IMR-90 (cell line): Measurements from ENCODE around the gene POFUT1. TPM values are rescaled to one million over a fixed set of nuclear protein-coding genes. Genes with fewer than 3 reads are reported as not detected.

Experiments
- ATAC-seq: fragments of 200-7000 bp; cut with Tn5 transposase; 2 replicates; pipeline ENCODE4 v1.9.1; 2020; ENCODE audit warnings: low read depth, mild to moderate bottlenecking, moderate library complexity
- BruUV-seq: library from RNA; stranded (reverse); fragments of 400-500 nt; replicated peaks from 2 replicates; lab custom pipeline; 2021; lab: Mats Ljungman, UMichigan
- CTCF ChIA-PET: fragments of 300-600 bp; formaldehyde crosslinking; extraction: SDS; loops from one replicate; lab custom pipeline; 2021; ENCODE audit warnings: antibody characterized with exemption; lab: Yijun Ruan, JAX
- POLR2A ChIA-PET: fragments of 300-600 bp; sonication (Branson Sonifier 250); formaldehyde crosslinking; loops from one replicate; lab custom pipeline; 2022; ENCODE audit warnings: antibody characterized with exemption; ENCODE audit not compliant: unreplicated experiment; lab: Charles Lee
- DNase-seq: peaks from one replicate; pipeline ENCODE4 v3.0.0; 2013
- H2AFZ ChIP-seq: replicated peaks from 2 replicates; pipeline ENCODE3; 2013; ENCODE audit warnings: low read length, mild to moderate bottlenecking; ENCODE audit not compliant: poor library complexity
- H2AK5ac ChIP-seq: 2 replicates; pipeline ENCODE4 v1.6.1; 2013; ENCODE audit warnings: low read depth, low read length, inconsistent platforms
- H2AK9ac ChIP-seq: replicated peaks from 2 replicates; pipeline ENCODE3; 2013; ENCODE audit warnings: mild to moderate bottlenecking, low read depth, low read length, moderate library complexity; ENCODE audit not compliant: poor library complexity
- H2BK120ac ChIP-seq: 2 replicates; pipeline ENCODE4 v1.6.1; 2013; ENCODE audit warnings: low read depth, low read length, inconsistent platforms
- H2BK15ac ChIP-seq: 3 replicates; pipeline ENCODE4 v1.6.1; 2013; ENCODE audit warnings: low read depth, low read length, inconsistent platforms
- H2BK20ac ChIP-seq: 2 replicates; pipeline ENCODE4 v1.6.1; 2013; ENCODE audit warnings: low read depth, mild to moderate bottlenecking, inconsistent platforms, low read length, moderate library complexity
- H2BK5ac ChIP-seq: 2 replicates; pipeline ENCODE4 v1.6.1; 2013; ENCODE audit warnings: mild to moderate bottlenecking, low read depth, low read length, inconsistent platforms; ENCODE audit not compliant: poor library complexity, severe bottlenecking
- H3K14ac ChIP-seq: replicated peaks from 2 replicates; pipeline ENCODE4 v1.6.1; 2013; ENCODE audit warnings: low read depth, low read length, inconsistent platforms
- H3K18ac ChIP-seq: 2 replicates; pipeline ENCODE4 v1.6.1; 2013; ENCODE audit warnings: low read depth, low read length, control low read depth
- H3K23ac ChIP-seq: 2 replicates; pipeline ENCODE4 v1.6.1; 2013; ENCODE audit warnings: low read depth, low read length, inconsistent platforms
- H3K27ac ChIP-seq: 2 replicates; pipeline ENCODE4 v1.5.1; 2013; ENCODE audit warnings: mild to moderate bottlenecking, control low read depth, low read length; ENCODE audit not compliant: insufficient read depth
- H3K27me3 ChIP-seq: 2 replicates; pipeline ENCODE4 v1.6.1; 2013; ENCODE audit warnings: low read length; ENCODE audit not compliant: control insufficient read depth, insufficient read depth
- H3K36me3 ChIP-seq: 2 replicates; pipeline ENCODE4 v1.6.1; 2013; ENCODE audit warnings: low read length, mixed read lengths; ENCODE audit not compliant: control insufficient read depth, insufficient read depth
- H3K4ac ChIP-seq: 2 replicates; pipeline ENCODE4 v1.6.1; 2013; ENCODE audit warnings: low read depth, low read length, inconsistent platforms
- H3K4me1 ChIP-seq: 2 replicates; pipeline ENCODE4 v1.6.1; 2013; ENCODE audit warnings: low read length, mixed read lengths; ENCODE audit not compliant: control insufficient read depth, insufficient read depth
- H3K4me2 ChIP-seq: 2 replicates; pipeline ENCODE4 v1.6.1; 2013; ENCODE audit warnings: low read depth, mild to moderate bottlenecking, control low read depth, low read length, moderate library complexity
- H3K4me3 ChIP-seq: 2 replicates; pipeline ENCODE4 v1.5.1; 2013; ENCODE audit warnings: low read depth, mild to moderate bottlenecking, control low read depth, low read length, moderate library complexity; ENCODE audit not compliant: insufficient read depth
- H3K56ac ChIP-seq: 2 replicates; pipeline ENCODE4 v1.6.1; 2013; ENCODE audit warnings: low read length, inconsistent platforms; ENCODE audit not compliant: insufficient read depth; ENCODE audit errors: extremely low read depth
- H3K79me1 ChIP-seq, 2 experiments: 2 replicates each; pipeline ENCODE4 v1.6.1; 2013; ENCODE audit warnings: low read length in 2 of 2, inconsistent platforms in 1 of 2, low read depth in 1 of 2
- H3K9ac ChIP-seq: 2 replicates; pipeline ENCODE4 v1.6.1; 2013; ENCODE audit warnings: low read depth, low read length, control low read depth
- H3K9me1 ChIP-seq: 2 replicates; pipeline ENCODE4 v1.6.1; 2013; ENCODE audit warnings: low read length, inconsistent platforms; ENCODE audit not compliant: insufficient read depth
- H3K9me3 ChIP-seq: 2 replicates; pipeline ENCODE4 v1.6.1; 2013; ENCODE audit warnings: low read length; ENCODE audit not compliant: control insufficient read depth, insufficient read depth
- H4K20me1 ChIP-seq: 2 replicates; pipeline ENCODE4 v1.6.1; 2013; ENCODE audit warnings: low read length, inconsistent platforms; ENCODE audit not compliant: insufficient read depth
- H4K5ac ChIP-seq: 2 replicates; pipeline ENCODE4 v1.6.1; 2013; ENCODE audit warnings: mild to moderate bottlenecking, low read depth, low read length, control low read depth
- H4K8ac ChIP-seq, 2 experiments: 2 replicates each; pipeline ENCODE4 v1.6.1; 2013; ENCODE audit warnings: low read depth in 2 of 2, low read length in 2 of 2, control low read depth in 1 of 2, inconsistent platforms in 1 of 2
- H4K91ac ChIP-seq: 2 replicates; pipeline ENCODE4 v1.6.1; 2013; ENCODE audit warnings: low read depth, low read length, inconsistent platforms; ENCODE audit not compliant: insufficient read depth
- BHLHE40 ChIP-seq: fragments of 150-350 bp; IDR thresholded peaks from 2 replicates; pipeline ENCODE4 v1.6.1; 2016; ENCODE audit warnings: mild to moderate bottlenecking, low read depth, low read length
- CEBPB ChIP-seq: IDR thresholded peaks from 2 replicates; pipeline ENCODE4 v1.6.1; 2012; ENCODE audit warnings: low read depth, low read length, improper control_type of control experiment
- CHD1 ChIP-seq: IDR thresholded peaks from 2 replicates; pipeline ENCODE4 v1.6.1; 2012; ENCODE audit warnings: low read depth, low read length, improper control_type of control experiment
- ELK1 ChIP-seq: fragments of 150-350 bp; IDR thresholded peaks from 2 replicates; pipeline ENCODE4 v1.6.1; 2016; ENCODE audit warnings: low read depth, mild to moderate bottlenecking, low read length, moderate library complexity, borderline replicate concordance
- MAFK ChIP-seq: IDR thresholded peaks from 2 replicates; pipeline ENCODE4 v1.6.1; 2012; ENCODE audit warnings: low read depth, low read length, improper control_type of control experiment
- MAZ ChIP-seq: IDR thresholded peaks from 2 replicates; pipeline ENCODE4 v1.6.1; 2012; ENCODE audit warnings: low read depth, mild to moderate bottlenecking, low read length, improper control_type of control experiment, moderate library complexity, borderline replicate concordance
- NFE2L2 ChIP-seq: fragments of 150-350 bp; IDR thresholded peaks from 2 replicates; pipeline ENCODE4 v1.6.1; 2016; ENCODE audit warnings: low read depth, mild to moderate bottlenecking, low read length
- POLR2A ChIP-seq: IDR thresholded peaks from 2 replicates; pipeline ENCODE4 v1.6.1; 2012; ENCODE audit warnings: mild to moderate bottlenecking, low read depth, low read length
- RAD21 ChIP-seq: IDR thresholded peaks from 2 replicates; pipeline ENCODE4 v1.6.1; 2012; ENCODE audit warnings: low read length, improper control_type of control experiment
- WGBS, 2 experiments: methylation state at CpG; one replicate each; pipeline versions ENCODE4 v1.1.5 to v1.1.7; 2013; ENCODE audit warnings: missing lambda C conversion rate in 2 of 2; ENCODE audit not compliant: insufficient read length in 1 of 2; ENCODE audit errors: extremely low coverage in 2 of 2; 5-methylcytosine and 5-hydroxymethylcytosine counted together
- dilution Hi-C: fragments of 300-500 bp; cut with HindIII; formaldehyde crosslinking; loops from one replicate; pipeline ENCODE4 v1.14.3; 2018; ENCODE audit warnings: low sequenced_read_pairs; ENCODE audit not compliant: unreplicated experiment
- in situ Hi-C: fragments of 300-500 bp; cut with MboI; formaldehyde crosslinking; loops from 3 replicates; pipeline ENCODE4 v1.14.3; 2019; ENCODE audit warnings: low sequenced_read_pairs, inconsistent platforms, mixed read lengths
- intact Hi-C: fragments of 100-400 bp; cut with micrococcal nuclease; formaldehyde crosslinking; loops from 2 replicates; pipeline ENCODE4 v1.10.0; 2022
- polyA plus RNA-seq, 3 experiments: library from polyadenylated mRNA; depleted of rRNA; stranded (reverse); fragments of >200 nt; gene quantifications; 2 replicates each; pipeline ENCODE4 v1.2.3, GENCODE V29; 2012; ENCODE audit warnings: low replicate concordance in 1 of 3
- total RNA-seq: library from RNA; depleted of rRNA; stranded (reverse); fragments of >200 nt; gene quantifications from 2 replicates; pipeline ENCODE4 v1.2.3, GENCODE V29; 2012
- TF ChIP-seq, protein P1 (sequence below): conservative IDR thresholded peaks from 2 replicates; pipeline ENCODE4 v1.5.1; 2012; ENCODE audit warnings: mild to moderate bottlenecking, low read depth, low read length, improper control_type of control experiment

The POFUT1 gene
- total and polyA plus RNA-seq, 2 of the 4 experiments (the other 2 are of a cell fraction), result 25.5 to 41.1 TPM

GRCh38 chr20:32226391-32226790, 18.7 kb downstream of the POFUT1 start:
- Histone ChIP-seq H3K23ac (no peak overlapping the region), H3K27ac (no peak overlapping the region), H3K4me1 (no peaks in the 10 kb centered on the region), H3K4ac (no peak overlapping the region), H4K5ac (no peak overlapping the region), H3K36me3 (peaks cover 43% of the 10 kb centered on the region), H2AK9ac (no peak overlapping the region), H3K9me1 (peaks cover 7% of the 10 kb centered on the region), H3K14ac (no peak overlapping the region), H3K27me3 (no peaks in the 10 kb centered on the region), H3K18ac (no peak overlapping the region), H3K9ac (no peak overlapping the region), H2BK120ac (no peak overlapping the region), H3K79me1 (peaks cover 3 to 10% of the 10 kb centered on the region in 2 experiments; a peak in 2 of 4 replicates), H4K8ac (no peak overlapping the region), H3K4me3 (no peak overlapping the region), H4K91ac (no peak overlapping the region), H4K20me1 (no peaks in the 10 kb centered on the region; the same call in 1 of the 2 replicates), H2AFZ (no peak overlapping the region), H3K4me2 (no peak overlapping the region), H2BK5ac (no peak overlapping the region), H2BK15ac (no peak overlapping the region), H3K9me3 (no peaks in the 10 kb centered on the region), H2AK5ac (no peak overlapping the region), H2BK20ac (no peak overlapping the region), H3K56ac (no peak overlapping the region)
- dilution Hi-C loops (no loop called here), in situ Hi-C loops (no loop called here), intact Hi-C loops (no loop called here)
- CTCF ChIA-PET, result no interaction called here
- BruUV-seq, result no TSS peak
- POLR2A ChIA-PET, result no interaction called here
- no CpG with 5 or more reads among the region's 1 CpG for WGBS, 2 experiments
- TF ChIP-seq MAZ, result no peak
- TF ChIP-seq, protein P1, sequence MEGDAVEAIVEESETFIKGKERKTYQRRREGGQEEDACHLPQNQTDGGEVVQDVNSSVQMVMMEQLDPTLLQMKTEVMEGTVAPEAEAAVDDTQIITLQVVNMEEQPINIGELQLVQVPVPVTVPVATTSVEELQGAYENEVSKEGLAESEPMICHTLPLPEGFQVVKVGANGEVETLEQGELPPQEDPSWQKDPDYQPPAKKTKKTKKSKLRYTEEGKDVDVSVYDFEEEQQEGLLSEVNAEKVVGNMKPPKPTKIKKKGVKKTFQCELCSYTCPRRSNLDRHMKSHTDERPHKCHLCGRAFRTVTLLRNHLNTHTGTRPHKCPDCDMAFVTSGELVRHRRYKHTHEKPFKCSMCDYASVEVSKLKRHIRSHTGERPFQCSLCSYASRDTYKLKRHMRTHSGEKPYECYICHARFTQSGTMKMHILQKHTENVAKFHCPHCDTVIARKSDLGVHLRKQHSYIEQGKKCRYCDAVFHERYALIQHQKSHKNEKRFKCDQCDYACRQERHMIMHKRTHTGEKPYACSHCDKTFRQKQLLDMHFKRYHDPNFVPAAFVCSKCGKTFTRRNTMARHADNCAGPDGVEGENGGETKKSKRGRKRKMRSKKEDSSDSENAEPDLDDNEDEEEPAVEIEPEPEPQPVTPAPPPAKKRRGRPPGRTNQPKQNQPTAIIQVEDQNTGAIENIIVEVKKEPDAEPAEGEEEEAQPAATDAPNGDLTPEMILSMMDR, result no peak
- TF ChIP-seq NFE2L2, result no peak
- TF ChIP-seq MAFK, result no peak
- no peak for TF ChIP-seq CHD1
- no peak for TF ChIP-seq BHLHE40
- no peak for TF ChIP-seq CEBPB
- TF ChIP-seq POLR2A, result no peak
- TF ChIP-seq ELK1, result no peak
- TF ChIP-seq RAD21, result no peak
- no peak for ATAC-seq
- DNase-seq, result no peak
